Esophagus squamous epithelium (tissue), 4 donors: ENCODE measurements around the gene OLFML1.

Experiments used
- CTCF ChIP-seq, 6 experiments: fragments of 450-650 bp in 4 of 6; fragments of 200-600 bp in 2 of 6; sonication (generic) in 2 of 6; IDR thresholded peaks; one replicate each; pipeline ENCODE4 v1.5.1; 2016 to 2019; ENCODE audit warnings: antibody characterized with exemption in 6 of 6, mild to moderate bottlenecking in 4 of 6, moderate library complexity in 4 of 6
- POLR2A ChIP-seq, 4 donors: fragments of 450-650 bp; IDR thresholded peaks; one replicate each; pipeline ENCODE4 v1.6.1; 2017; ENCODE audit warnings: antibody characterized with exemption in 4 of 4, mild to moderate bottlenecking in 4 of 4, moderate library complexity in 3 of 4

GRCh38 chr11:7449211-7449840 is 36.0 kb upstream of the OLFML1 start:
- TF ChIP-seq POLR2A (IDR thresholded peaks at IDR 0.05) = no peak
- no peak for TF ChIP-seq CTCF (IDR thresholded peaks at IDR 0.05)
